ENCODE measurements around the gene OOSP3. TPM values are rescaled to one million over a fixed set of nuclear protein-coding genes. Genes with fewer than 3 reads are reported as not detected.
"Not testable (repeated sequence)": the region's sequence is repeated elsewhere in the genome, so short reads cannot be mapped to it uniquely, and the experiment has no call there.

The OOSP3 gene, protein sequence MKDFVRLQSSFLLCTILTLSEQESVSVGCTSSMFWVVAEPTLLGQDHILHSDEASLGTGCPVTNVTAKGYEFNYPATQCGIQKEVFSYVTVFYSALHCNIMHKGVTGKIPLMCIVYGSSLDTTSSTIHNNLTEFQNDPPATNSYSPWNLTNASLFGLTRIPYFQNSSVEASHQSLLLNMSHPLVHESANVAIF
- 0.13 TPM in 1 of 2 replicates, not detected in the other for total RNA-seq (2014; rRNA removed; shearing (Covaris generic))
- not detected in 2 replicates for polyA plus RNA-seq (2015; cell fraction: cytosol; rRNA removed)
- not detected in 2 replicates for polyA plus RNA-seq (2015; cell fraction: nucleus; rRNA removed)

DNA sequence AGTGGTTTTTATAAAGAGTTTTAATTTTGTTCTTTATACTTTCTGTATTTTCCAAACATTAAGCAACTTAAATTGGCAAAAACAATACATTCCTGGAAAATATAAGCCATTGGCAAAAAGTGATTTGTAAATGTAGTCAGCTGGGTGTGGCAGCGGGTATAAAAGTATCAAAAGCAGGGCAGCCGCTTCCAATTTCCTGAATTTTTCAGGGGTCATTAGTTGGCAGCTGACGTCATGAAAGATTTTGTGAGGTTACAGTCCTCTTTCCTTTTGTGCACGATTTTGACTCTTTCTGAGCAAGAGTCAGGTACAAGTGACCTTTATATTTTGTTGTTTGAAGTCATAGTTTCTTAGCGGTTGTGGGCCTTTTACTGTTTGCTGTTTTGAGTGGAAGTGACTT lies at the start of gene OOSP3:
Gene OOSP3, plus strand, starts transcription at position 208 of the 400 bp plus-strand sequence. Its CDS starts 27 bp downstream, at position 235.
- DNase-seq (ENCODE audit: low read depth) = no peak

DNA sequence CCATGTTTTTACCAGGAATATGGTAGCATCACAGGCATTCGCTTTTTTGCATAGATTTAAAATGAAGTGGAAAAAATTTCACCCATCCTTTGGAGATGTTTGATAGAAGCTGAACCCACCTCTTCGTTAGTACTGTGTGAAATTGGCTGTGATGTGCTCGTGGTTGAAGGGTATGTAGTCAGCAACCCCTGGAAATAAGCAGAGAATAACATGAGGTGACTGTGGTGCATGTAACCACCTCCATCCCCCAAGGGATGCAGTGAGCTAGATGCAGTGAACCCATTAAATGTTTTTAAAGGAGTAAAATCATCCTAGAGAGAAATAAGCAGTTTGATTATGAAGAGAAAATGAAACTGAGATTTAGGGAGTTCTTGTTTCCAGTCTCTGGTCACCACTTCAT lies 49.2 kb upstream of the OOSP3 start:
- no peak for DNase-seq (ENCODE audit: low read depth)

DNA sequence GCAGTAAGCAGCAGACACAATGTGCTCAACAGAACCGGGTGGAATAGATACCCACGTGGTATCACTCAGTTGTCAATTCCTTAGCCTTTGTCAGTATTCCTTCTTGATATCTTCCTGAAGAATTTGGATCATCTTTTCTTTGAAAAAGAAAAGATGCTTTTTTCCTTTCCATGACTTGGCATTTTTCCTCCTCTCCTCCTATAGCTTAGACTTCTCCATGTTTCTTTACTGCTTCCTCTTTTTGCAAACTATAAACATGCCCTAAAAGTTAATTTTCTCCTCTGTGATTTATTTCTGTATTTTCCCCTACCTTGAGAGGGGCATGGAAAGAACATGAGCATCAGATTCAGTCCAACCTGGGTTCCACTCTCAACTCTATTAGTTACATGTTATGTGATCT lies 45.0 kb upstream of the OOSP3 start:
- no peak for DNase-seq (ENCODE audit: low read depth)

DNA sequence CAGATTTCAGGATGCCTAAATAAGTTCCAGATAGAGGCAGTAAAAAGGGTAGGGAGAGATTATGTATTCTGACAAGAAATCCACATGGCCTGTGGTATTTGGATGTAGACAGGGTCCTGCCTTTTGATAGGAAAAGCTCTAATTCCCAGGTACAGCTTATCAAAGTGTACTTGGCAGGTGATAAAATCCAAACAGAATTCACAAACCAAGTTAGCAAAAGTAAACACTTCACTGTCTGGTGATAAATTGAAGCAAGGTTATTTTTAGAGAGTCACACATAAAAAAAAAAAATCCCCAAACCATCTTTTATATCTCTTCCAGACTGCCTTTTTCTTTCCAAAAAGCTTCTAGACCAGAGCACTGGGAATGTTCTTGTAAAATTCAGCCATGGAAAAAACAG lies 39.0 kb upstream of the OOSP3 start:
- no peak for DNase-seq (ENCODE audit: low read depth)

DNA sequence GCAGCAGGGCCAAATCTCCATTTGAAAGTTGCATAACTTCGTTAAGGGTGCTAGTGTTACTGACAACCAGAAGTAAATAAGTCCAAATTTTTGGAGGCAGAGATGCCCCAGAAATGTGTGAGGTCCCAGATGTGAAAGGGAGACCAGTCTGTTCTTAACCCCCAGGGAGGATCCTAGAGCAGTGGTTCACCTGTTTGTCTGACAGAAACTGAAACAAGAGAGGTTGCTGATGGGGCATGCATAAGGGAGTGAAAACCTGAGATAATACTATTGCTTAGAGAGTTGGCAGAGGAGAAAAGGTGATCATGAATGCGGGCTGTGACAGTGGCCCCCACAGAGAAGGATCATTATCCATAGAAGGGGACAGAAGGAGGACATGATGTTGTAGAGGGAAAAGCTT lies 37.1 kb upstream of the OOSP3 start:
- no peak for DNase-seq (ENCODE audit: low read depth)

DNA sequence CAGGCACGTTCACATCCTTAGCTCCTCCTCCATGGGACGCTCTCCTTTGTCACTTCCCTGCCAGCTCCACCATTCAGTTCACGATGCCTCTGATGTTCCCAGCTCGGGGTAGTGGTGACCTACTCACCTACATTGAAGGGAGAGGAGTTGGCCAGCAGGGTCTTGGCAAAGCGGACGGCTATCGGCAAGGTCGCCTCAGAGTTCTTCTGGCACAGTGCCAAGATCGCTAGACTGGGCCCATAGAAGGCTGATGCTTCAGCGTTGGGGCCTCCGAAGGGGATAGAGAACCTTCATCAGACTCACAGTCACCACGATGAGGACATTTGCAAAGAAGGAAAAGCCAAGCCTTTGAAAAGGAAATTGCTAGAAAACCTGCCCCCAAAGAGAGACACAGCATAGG lies 36.3 kb upstream of the OOSP3 start:
- DNase-seq (ENCODE audit: low read depth) = no peak

DNA sequence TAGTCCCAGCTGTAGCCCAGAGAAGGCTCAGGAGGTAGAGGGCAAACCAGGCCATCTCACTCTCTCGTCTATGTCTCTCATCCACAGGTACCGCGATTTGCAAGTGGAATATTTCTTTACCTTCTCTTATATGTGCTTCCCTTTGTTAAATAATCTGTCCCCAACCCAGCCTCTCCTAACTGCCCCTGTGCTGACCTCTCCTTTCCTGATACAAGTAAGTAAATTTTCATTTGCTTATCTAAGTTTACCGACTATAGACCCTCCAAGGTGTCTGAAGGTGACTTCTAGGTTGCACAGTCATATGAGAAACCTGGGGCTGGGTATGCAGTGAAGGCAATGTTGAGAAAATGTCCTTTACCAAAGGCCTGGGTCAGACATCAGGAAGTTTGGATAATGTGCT lies 33.2 kb upstream of the OOSP3 start, which contains the start of gene CBLIF:
Gene CBLIF, minus strand, starts transcription at position 101 of the 400 bp plus-strand sequence. Its CDS starts 46 bp downstream, at position 55.
- DNase-seq (ENCODE audit: low read depth) = no peak

DNA sequence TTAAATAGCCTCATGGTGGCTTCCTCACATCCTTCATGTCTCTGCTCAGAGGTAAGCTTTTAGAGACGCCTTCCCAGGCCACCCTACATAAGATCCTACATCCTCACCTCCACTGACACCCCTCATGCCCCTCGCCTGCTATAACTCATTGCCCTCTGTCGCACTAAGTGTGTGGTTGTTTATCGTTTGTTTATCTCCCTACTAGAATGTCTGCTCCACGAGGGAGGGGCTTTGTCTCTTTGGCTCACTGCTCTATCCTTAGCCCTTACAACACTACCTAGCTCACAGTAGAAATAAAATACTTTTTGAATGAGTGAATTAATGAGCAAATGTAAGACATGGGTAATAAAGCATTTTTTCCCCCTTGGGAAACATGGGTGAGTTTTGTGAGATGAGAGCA lies 32.0 kb upstream of the OOSP3 start:
- no peak for DNase-seq (ENCODE audit: low read depth)

DNA sequence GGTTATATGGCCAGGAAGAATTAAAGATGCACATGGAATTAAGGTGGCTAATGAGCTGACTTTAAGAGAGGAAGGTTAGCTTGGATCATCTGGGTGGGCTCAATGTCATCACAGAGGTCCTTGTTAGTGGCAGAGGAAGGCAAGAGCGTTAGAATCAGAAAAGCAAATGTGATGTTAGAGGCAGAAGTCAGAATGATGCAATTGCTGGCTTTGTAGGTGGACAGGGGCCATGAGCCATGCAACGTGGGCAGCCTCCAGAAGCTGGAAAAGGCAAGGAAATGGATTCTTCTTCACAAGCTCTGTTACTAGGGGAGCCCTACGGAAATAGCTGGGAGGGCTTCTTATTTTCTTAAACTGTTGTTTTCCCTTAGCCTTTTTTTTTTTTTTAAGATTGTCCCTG lies 31.0 kb upstream of the OOSP3 start:
- DNase-seq (ENCODE audit: low read depth) = no peak

DNA sequence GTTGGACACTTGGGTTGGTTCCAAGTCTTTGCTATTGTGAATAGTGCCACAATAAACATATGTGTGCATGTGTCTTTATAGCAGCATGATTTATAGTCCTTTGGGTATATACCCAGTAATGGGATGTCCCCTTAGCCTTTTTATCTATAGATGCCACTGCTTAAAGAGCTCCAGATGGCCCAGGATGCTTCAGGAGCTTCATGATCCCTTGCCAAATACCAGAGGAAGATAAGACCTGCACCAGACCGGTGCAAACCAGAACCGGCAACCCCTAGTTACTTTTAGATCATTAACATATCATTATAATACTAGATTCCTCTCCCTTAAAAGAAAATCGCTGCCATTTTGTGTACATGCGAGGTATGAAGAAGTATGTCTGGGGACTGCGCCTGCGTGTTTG lies 30.1 kb upstream of the OOSP3 start:
- DNase-seq (ENCODE audit: low read depth) = not testable (repeated sequence)

DNA sequence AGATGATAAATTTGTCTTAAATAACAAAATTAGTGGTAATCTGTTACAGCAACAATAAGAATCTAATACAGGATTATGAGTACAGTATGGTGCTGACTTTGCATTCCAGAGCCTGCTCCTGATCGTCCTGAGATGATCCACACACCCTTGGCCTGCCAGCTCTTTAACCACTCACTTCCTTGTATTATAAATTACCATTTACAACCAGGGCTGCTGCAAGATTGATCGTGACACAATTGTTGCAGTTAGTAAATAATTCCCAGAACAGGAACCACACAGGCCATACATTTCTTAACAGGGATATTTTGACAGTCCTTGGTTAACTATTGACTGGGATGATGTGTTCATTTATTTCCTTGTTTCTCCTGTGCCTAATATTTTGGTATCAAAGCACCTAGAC lies 29.5 kb upstream of the OOSP3 start:
- no peak for DNase-seq (ENCODE audit: low read depth)

DNA sequence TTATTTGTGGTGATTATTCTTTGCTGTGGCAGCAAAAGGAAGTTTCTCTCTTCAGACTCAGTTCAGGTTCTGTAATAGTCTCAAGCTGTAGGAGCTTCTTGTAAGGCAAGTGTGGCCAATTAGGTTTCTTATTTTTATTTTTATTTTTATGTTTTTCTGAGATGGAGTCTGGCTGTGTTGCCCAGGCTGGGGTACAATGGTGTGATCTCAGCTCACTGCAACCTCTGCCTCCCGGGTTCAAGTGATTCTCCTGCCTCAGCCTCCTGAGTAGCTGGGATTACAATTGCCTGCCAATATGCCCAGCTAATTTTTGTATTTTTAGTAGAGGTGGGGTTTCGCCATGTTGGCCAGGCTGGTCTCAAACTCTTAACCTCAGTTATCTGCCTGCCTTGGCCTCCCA lies 29.0 kb upstream of the OOSP3 start:
- DNase-seq (ENCODE audit: low read depth) = not testable (repeated sequence)

DNA sequence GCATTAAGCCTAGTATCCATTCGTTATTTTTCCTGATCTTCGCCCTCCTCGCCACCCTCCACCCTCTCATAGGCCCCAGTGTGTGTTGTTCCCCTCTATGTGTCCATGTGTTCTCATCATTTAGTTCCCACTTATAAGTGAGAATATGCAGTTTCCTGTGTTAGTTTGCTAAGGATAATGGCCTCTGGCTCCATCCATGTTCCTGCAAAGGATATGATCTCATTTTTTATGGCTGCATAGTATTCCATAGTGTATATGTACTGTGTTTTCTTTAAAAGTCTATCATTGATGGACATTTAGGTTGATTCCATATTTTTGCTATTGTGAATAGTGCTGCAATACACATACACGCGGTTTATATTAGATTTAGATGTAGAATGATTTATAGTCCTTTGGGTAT lies 27.2 kb upstream of the OOSP3 start:
- not testable (repeated sequence) for DNase-seq (ENCODE audit: low read depth)

DNA sequence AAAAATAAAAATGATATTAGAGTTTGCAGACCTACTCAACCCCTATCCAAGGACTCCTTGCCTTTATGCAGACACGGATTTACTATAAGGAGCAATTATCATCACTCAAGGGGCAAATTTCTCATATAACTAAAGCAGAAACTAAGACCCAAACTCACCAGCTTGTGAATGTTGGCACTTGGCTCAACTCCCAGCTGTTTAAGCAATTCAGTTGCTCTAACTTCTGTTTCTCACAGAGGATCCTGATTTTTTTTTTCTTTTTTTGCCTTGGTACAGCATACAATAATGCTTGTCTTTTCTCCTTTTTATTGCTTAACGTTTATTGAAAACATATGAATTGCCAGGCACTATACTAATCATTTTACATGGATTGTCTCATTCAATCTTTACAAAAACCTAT lies 23.7 kb upstream of the OOSP3 start:
- DNase-seq (ENCODE audit: low read depth) = no peak

DNA sequence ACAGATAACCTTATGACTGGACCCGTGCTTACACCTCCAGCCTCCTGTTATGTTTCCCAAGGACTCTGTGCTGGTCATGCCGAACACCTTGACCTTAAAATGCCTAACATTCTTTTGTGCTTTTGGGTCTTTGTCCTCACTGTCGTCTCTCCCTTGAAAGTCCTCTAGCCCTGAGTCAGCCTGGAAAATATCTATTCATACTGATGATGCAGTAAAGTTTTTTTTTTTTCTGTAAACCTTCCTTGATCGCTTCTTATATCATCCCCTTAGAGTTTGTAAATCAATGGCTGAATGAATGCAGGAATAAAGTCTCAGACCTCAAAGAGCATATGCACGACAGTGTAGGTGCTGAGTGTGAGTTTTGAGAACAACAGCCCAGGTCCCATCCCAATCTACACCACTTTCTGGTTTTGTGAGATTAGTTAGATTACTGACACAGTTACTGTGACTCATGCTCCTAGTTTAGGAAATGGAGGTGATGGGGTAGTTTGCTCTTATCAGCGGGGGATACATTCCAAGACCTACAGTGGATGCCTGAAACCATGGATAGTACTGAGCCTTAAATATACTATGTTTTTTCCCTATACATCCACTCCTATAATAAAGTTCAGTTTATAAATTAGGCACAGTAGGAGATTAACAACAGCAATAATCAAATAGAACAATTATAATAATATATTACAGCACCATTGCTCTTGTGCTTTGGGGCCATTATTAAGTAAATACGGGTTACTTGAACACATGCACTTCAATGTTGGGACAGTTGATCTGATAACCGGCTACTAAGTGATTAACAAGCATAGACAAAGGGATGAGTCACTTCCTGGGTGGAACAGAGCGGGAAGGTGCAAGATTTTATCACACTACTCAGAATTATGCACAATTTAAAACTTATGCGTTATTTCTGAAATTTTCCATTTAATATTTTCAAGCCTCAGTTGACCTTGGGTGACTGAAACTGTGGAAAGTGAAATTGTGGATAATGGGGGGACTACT lies 20.8 kb upstream of the OOSP3 start:
- peak; percentile 57 for DNase-seq (ENCODE audit: low read depth)

DNA sequence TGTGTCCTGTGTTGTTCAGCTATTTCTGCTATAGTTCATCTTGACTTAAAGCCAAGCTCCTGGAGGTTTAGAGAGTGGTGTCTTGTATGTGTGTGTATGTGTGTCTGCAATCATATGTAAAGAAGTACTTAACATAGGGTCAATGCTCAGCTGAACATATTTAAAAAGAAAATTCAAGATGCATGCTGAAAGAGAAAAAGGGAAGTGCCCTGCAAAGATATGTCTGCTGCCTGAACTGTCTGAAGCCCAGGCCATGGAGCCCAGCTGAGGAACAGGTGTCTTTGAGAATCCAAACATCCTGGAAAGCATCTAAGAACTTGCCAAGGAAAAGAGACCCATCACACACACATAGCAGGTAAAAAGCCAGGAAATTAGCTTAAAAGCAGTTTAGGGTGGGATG lies 18.9 kb upstream of the OOSP3 start:
- DNase-seq (ENCODE audit: low read depth) = no peak

DNA sequence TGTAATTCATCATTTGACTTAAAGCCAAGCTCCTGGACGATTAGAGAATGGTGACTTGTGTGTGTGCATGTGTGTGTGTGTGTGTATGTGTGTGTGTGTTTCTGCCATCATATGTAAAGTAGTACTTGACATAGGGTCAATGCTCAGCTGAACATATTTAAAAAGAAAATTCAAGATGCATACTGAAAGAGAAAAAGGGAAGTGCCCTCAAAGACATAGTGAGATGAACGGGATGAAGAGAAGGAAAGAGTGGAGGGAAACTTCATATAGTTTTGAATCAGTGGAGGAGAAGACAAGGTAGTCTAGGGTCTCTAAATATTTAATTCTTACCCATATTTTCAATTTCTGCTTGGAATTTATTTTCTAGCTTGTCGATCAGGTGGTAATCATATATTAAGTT lies 16.3 kb upstream of the OOSP3 start:
- DNase-seq (ENCODE audit: low read depth) = no peak

DNA sequence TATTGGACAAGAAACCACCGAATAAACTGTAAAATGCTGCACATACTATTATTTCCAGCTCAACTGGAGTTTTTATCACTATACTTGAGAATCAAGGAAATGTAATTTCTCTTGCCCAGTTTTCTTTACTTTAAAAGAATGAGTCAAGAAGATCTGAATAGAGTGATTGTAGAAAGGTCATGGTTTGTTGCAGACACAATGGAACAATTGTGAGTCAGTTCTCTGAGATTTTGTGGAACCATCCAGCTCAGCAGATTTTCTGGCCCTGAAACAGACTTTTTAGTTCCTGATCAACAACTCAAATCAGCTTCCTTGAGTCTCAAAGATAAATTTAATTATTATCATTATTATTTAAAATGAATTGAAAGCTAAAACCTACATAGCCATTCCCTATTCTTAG lies 13.6 kb upstream of the OOSP3 start:
- peak; percentile 88 for DNase-seq (ENCODE audit: low read depth)

DNA sequence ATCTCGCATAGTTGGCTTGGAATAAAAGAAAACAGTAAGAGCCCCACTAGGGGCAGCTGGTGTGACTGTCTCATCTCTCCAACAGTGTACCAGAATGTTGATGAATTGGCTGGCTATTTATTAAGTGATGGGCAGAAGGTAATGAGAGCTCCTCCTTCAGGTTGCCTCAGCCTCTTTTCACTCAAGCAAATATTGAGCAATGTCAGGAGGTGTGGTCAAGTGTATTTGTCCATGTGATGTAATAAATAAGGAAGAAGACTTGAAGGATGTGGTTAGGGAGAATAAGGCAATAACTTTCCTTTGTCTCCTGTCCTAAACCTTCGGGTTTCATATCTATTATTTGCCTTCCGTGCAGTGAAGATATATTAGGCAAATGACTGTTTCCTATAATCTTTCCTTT lies 12.2 kb upstream of the OOSP3 start, which contains the start of gene TCN1:
Gene TCN1, minus strand, starts transcription at position 91 of the 400 bp plus-strand sequence. Its CDS starts 17 bp downstream, at position 74.
- DNase-seq (ENCODE audit: low read depth) = peak; percentile 73

DNA sequence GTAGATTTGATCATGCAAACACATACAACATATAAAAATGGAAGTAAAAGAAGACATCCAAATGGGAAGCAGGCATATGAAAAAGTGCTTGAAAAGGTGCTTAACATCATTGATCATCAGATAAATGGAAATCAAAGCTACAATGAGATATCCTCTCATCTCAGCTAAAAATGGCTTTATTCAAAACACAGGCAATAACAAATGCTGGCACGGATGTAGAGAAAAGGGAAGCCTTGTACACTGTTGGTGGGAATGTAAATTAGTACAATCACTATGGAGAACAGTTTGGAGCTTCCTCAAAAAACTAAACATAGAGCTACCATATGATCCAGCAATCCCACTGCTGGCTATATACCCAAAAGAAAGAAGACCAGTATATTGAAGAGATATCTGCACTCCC lies 11.7 kb upstream of the OOSP3 start:
- no peak for DNase-seq (ENCODE audit: low read depth)

DNA sequence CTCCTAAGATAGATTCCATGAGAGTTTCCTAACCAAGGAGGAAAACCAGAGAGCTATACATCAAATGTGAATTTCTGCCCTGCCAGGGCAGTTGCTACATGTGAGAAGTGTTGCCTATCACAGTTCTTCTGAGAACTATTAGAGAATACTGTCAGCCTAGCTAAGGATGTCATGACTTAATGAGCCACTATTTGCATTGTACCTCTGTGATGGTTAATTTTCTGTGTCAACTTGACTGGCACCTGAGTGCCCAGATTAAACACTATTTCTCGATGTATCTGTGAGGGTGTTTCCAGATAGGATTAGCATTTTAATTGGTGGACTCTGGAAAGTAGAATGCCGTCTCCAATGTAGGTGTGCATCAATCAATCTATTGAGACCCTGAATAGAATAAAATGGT lies 10.6 kb upstream of the OOSP3 start:
- DNase-seq (ENCODE audit: low read depth) = no peak

DNA sequence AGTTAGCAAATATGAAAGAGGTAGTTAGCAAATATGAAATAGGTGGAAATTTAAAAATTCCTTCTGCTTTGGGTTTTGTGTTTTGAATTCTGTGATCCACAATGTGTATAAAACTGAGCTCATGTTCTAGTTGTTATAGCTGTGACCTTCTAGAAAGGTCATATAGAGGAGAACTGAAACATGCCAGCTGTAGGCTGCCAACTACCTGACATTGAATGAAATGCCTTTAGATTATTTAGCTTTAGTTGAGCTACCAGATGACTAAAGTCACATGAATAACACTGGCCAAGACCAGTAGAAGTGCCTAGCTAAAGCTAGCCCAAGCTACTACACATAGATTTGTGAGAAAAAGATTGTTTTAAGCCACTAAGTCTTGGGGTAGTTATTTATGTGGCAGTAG lies 6.5 kb upstream of the OOSP3 start:
- no peak for DNase-seq (ENCODE audit: low read depth)

Data from HT1080 (cell line).